Activated naive CD4-positive, alpha-beta T cell treated with anti-CD3 and anti-CD28 coated beads, Interleukin-2, amount 10 ng/mL, durations not matched to agents 7 days and 5 days (primary cell): Measurements from ENCODE around the gene THAP6.
"Not testable (repeated sequence)": the region's sequence is repeated elsewhere in the genome, so short reads cannot be mapped to it uniquely, and the experiment has no call there.

Source experiments
- CTCF ChIA-PET: fragments of 350-600 bp; sonication (Branson Sonifier 250); formaldehyde crosslinking; loops from one replicate; lab custom pipeline; 2021; ENCODE audit warnings: antibody characterized with exemption; lab: Charles Lee
- DNase-seq: peaks from one replicate; pipeline ENCODE4 v3.0.0-alpha.2; 2020
- H3K27ac Mint-ChIP-seq: one replicate; pipeline ENCODE4 v1.8.0; 2021; ENCODE audit warnings: mild to moderate bottlenecking, moderate library complexity, mixed read lengths
- H3K27me3 Mint-ChIP-seq: one replicate; pipeline ENCODE4 v1.8.0; 2021; ENCODE audit warnings: mild to moderate bottlenecking, mixed read lengths
- H3K36me3 Mint-ChIP-seq: one replicate; pipeline ENCODE4 v1.8.0; 2021; ENCODE audit warnings: mixed read lengths
- H3K4me1 Mint-ChIP-seq: one replicate; pipeline ENCODE4 v1.8.0; 2021; ENCODE audit warnings: mixed read lengths
- H3K4me3 Mint-ChIP-seq: one replicate; pipeline ENCODE4 v1.8.0; 2021; ENCODE audit warnings: mild to moderate bottlenecking, moderate library complexity, mixed read lengths
- H3K9me3 Mint-ChIP-seq: one replicate; pipeline ENCODE4 v1.8.0; 2021; ENCODE audit warnings: mixed read lengths

Gene THAP6

DNA sequence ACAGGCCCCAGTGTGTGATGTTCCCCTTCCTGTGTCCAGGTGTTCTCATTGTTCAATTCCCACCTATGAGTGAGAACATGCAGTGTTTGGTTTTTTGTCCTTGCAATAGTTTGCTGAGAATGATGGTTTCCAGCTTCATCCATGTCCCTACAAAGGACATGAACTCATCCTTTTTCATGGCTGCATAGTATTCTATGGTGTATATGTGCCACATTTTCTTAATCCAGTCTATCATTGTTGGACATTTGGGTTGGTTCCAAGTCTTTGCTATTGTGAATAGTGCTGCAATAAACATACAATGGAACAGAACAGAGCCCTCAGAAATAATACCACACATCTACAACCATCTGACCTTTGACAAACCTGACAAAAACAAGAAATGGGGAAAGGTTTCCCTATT, 19.7 kb downstream of the THAP6 start:
- H3K4me3 Mint-ChIP-seq, H3K27me3 Mint-ChIP-seq, CTCF ChIA-PET, H3K4me1 Mint-ChIP-seq, H3K27ac Mint-ChIP-seq, DNase-seq: not testable (repeated sequence)
- Mint-ChIP-seq H3K36me3 (peaks cover 38% of the 10 kb centered on the region), H3K9me3 (peaks cover 17% of the 10 kb centered on the region)

DNA sequence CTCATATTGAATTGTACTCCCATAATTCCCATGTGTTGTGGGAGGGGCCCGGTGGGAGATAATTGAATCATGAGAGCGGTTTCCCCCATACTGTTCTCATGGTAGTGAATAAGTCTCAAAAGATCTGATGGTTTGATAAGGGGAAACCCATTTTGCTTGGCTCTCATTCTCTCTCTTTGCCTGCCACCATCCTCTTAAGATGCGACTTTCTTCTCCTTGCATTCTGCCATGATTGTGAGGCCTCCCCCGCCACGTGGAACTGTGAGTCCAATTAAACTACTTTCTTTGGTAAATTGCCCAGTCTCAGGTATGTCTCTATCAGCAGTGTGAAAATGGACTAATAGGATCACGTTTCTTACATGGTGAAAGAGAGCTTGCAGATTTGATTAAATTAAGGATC, 23.0 kb downstream of the THAP6 start:
- H3K9me3 Mint-ChIP-seq, CTCF ChIA-PET, H3K4me1 Mint-ChIP-seq, H3K4me3 Mint-ChIP-seq, H3K27ac Mint-ChIP-seq, DNase-seq, H3K27me3 Mint-ChIP-seq: not testable (repeated sequence)
- H3K36me3 Mint-ChIP-seq = peaks cover 12% of the 10 kb centered on the region

DNA sequence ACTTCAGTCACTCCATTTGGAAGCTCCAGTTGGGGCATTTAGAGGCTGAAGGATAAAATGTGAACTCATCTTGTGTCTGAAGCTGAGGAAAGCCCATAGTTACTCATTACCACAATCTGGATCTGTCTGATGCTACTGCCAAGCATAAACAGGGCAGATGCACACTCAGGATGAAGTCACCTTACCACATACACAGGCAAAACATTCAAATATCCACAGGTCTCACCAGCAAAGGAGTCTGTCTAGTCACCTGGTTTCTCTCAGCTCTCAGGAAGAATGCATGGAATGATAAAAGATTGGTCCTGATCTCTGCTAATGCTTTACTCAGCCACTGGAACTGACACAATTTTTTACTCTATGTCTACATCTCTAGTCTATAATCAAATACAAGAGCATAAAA, 28.6 kb downstream of the THAP6 start:
- no peak overlapping the region for H3K27ac Mint-ChIP-seq
- DNase-seq = no peak
- H3K36me3 Mint-ChIP-seq = no peaks in the 10 kb centered on the region
- H3K27me3 Mint-ChIP-seq = no peaks in the 10 kb centered on the region
- H3K4me1 Mint-ChIP-seq = no peaks in the 10 kb centered on the region
- no peak overlapping the region for H3K4me3 Mint-ChIP-seq
- no peaks in the 10 kb centered on the region for H3K9me3 Mint-ChIP-seq
- CTCF ChIA-PET = interaction anchor here (1.0 kb wide), 1 partner anchor 15 kb away, joined by 4 read pairs; no protein-coding TSS in a partner anchor

DNA sequence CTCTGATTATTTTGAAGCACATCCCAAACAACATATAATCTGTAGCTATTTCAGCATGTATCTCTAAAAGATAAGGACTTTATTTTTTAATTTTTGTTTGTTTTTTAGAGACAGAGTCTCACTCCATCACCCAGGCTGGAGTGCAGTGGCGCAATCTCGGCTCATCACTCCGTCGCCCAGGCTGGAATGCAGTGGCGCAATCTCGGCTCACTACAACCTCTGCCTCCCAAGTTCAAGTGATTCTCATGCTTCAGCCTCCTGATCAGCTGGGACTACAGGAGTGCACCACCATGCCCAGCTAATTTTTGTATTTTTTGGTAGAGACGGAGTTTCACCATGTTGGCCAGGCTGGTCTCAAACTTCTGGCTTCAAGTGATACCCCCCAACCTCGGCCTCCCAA, 29.9 kb downstream of the THAP6 start:
- CTCF ChIA-PET, H3K27ac Mint-ChIP-seq, H3K4me1 Mint-ChIP-seq, H3K27me3 Mint-ChIP-seq, DNase-seq, H3K9me3 Mint-ChIP-seq, H3K4me3 Mint-ChIP-seq, H3K36me3 Mint-ChIP-seq: not testable (repeated sequence)

DNA sequence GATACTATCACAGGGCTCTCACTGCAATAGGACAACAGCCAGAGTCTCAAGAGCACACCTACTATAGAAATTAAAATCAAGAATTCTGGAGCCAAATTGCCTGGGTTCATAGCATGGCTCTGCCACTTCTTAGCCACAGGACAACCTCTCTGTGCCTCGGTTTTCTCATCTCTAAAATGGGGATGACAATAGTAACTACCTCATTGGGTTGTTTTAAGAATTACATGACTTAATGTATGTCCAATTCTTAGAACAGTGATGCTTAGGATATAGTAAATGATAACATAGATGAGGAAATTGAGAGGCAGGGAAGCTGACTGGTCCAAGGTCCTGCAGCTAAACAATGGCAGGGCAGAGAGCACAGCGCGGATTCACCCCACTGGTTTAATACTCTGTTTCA, 30.6 kb downstream of the THAP6 start:
- H3K4me1 Mint-ChIP-seq = no peaks in the 10 kb centered on the region

DNA sequence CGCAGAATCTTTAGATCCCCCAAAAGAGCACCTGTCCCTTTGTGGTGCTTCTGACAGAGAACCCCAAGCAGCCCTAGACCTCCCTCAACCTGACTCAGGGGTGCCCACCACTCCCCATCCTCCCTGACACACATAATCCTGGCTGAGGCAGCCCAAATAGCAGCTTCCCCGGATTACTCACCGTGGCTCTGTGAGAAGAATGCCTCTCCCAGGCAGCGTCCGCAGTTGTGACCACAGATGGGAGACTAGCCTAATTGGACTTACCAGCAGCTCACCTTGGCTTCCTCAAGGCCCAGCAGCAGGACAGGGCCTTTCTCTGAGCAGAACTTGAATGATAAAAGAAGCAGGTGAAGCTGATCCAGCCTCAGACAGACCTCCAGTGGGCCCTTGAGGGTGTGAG, 31.3 kb downstream of the THAP6 start:
- no peaks in the 10 kb centered on the region for H3K4me1 Mint-ChIP-seq
- H3K27me3 Mint-ChIP-seq = no peaks in the 10 kb centered on the region
- no peak overlapping the region for H3K4me3 Mint-ChIP-seq
- no peaks in the 10 kb centered on the region for H3K9me3 Mint-ChIP-seq
- no peak overlapping the region for H3K27ac Mint-ChIP-seq
- no peak for DNase-seq
- CTCF ChIA-PET = no interaction called here
- no peaks in the 10 kb centered on the region for H3K36me3 Mint-ChIP-seq

More for the DNA sequence above, 30.6 kb downstream of the THAP6 start:
- Mint-ChIP-seq H3K27me3 (no peaks in the 10 kb centered on the region), H3K36me3 (no peaks in the 10 kb centered on the region), H3K4me3 (no peak overlapping the region), H3K27ac (no peak overlapping the region), H3K9me3 (no peaks in the 10 kb centered on the region)
- no peak for DNase-seq
- CTCF ChIA-PET = no interaction called here

DNA sequence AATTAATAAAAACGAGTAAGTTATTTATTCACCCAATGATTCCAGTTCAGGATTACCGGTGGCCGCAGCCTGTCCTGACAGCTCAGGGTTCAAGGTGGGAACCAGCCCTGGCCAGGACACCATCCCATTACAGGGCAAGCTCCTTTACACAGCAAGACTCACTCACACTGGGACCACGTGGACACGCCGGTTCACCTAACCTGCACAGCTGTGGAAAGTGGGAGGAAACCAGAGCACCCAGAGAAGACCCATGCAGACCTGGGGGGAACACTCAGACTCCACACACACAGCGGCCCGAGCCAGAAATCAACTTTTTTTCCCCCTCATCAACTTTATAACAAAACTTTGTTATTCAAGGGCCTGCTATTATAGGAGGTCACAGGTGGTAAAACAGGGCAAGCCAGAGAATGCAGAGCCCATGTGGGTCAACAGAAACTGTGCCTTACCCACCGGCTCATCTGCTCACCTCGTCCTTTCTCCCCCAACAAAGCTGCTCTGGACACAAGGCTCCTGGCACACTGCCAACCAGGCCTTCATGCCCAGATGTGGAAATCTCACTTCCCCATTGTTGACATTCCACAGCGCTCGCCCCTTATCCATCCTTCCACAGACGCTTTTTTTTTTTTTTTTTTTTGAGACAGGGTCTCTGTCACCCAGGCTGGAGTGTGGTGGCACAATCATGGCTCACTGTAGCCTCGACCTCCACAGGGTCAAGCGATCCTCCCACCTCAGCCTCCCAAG, 33.5 kb downstream of the THAP6 start:
- CTCF ChIA-PET = no interaction called here
- Mint-ChIP-seq H3K4me1 (no peaks in the 10 kb centered on the region), H3K4me3 (no peak overlapping the region), H3K36me3 (no peaks in the 10 kb centered on the region), H3K9me3 (no peaks in the 10 kb centered on the region), H3K27ac (no peak overlapping the region), H3K27me3 (no peaks in the 10 kb centered on the region)
- no peak for DNase-seq

DNA sequence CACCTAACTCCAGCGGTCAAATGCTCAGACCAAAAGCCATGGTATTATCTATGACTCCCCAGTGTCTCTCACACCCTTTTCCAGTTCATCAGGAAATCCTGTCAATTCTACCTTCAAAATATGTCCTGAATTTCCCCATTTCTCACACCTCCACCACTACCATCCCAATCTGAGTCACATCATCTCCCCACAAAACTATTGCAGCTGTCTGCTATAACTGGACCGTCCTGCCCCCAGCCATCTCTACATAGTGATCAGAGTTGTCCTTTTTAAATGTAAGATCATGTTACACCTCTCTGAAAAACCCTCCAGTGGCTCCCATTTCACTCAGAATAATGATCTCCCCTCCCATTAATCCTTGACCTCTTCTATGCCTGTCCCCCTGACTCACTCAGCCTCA, 34.7 kb downstream of the THAP6 start:
- CTCF ChIA-PET = no interaction called here
- Mint-ChIP-seq H3K27ac (no peak overlapping the region), H3K4me1 (no peaks in the 10 kb centered on the region), H3K9me3 (no peaks in the 10 kb centered on the region), H3K4me3 (no peak overlapping the region), H3K27me3 (no peaks in the 10 kb centered on the region), H3K36me3 (no peaks in the 10 kb centered on the region)
- DNase-seq = no peak

DNA sequence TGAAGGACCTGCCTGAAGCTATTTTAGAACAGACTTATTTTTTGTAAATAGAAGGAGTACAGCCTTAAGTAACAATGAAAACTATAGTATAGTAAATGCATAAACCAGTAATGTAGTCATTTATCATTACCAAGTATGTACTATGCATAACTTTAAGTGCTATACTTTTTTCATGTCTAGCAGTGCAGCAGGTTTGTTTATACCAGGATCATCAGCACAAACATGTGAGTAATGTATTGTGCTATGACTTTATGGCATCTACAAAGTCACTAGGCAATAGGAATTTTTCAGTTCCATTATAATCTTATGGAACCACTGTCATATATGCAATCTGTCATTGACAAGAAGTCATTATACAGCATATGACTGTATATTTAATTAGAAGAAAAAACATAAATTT, 38.2 kb downstream of the THAP6 start:
- no peak for DNase-seq
- Mint-ChIP-seq H3K27ac (no peak overlapping the region), H3K4me1 (no peaks in the 10 kb centered on the region), H3K36me3 (no peaks in the 10 kb centered on the region), H3K27me3 (peaks cover 12% of the 10 kb centered on the region), H3K9me3 (no peaks in the 10 kb centered on the region), H3K4me3 (no peak overlapping the region)
- CTCF ChIA-PET = no interaction called here

DNA sequence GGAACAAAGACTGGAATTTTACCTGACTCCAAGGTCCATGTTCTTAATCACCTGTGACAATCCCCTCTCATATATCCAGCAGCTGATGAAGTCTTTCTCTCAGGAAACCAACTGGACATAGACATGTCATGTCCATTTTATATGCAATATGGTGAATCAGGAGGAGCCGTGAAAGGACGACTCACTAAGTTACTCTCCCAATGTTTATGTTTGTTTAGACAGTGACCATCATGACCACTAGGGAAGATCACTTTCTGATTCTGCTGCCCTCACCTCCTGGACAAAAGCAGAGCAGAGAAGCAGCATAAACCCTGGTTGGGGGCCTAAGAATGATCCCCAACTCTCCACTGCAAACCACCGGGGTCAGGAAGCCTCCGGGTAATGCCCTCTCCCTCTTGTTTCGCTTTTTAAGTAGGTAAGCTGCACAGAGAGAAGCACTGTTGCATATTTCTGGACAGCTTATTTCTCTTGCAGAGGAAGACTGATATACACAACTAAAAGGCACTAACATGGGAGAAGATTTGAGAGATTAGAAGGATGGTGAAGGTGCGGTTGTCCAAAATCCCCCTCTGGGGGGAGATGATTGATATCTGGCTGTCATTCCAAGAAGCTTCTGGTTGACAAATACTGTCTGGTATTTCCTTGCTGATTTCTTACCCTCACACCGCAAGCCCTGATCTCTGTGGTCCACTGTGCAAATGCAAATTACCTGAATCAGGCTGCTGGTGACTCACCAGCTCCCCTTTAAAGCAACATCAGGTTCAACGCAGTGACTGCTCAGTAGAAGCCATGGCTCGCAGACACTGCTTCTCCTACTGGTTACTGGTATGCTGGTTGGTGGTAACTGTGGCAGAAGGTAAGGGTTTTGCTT, 41.3 kb downstream of the THAP6 start, which contains the start of gene ODAPH:
TSS of gene ODAPH (plus strand) at position 773 of the 871 bp plus-strand sequence. CDS start at position 790, 17 bp downstream.
- Mint-ChIP-seq H3K4me3 (no peak within 1 kb of the TSS), H3K4me1 (no peaks in the 10 kb centered on the region), H3K27ac (no peak within 1 kb of the TSS), H3K36me3 (no peaks in the 10 kb centered on the region), H3K9me3 (no peaks in the 10 kb centered on the region), H3K27me3 (peaks cover 15% of the 10 kb centered on the region)
- no peak for DNase-seq
- CTCF ChIA-PET = interaction anchor here (1.3 kb wide), 1 partner anchor 288 kb away, joined by 3 read pairs; no protein-coding TSS in a partner anchor

DNA sequence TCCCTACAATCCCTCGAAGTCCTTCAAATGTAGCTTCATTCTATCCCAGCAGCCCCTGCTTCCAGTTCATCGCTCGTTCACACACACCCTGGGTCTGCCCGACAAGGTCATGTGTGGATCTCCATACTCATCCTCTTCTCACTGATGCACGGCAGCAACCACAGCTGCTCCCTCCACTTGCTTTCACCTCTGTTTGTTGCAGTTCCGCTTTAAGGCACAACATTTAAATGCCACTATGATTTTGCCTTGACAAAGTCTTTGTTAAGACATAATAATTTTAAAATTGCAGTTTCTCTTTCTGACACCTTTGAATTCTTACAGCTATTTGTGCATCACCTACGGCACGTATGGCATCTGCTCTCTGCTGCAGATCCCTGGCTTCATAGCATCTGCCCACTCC, 43.4 kb downstream of the THAP6 start:
- Mint-ChIP-seq H3K9me3 (no peaks in the 10 kb centered on the region), H3K36me3 (no peaks in the 10 kb centered on the region), H3K27ac (no peak overlapping the region), H3K4me1 (no peaks in the 10 kb centered on the region), H3K27me3 (peaks cover 15% of the 10 kb centered on the region), H3K4me3 (no peak overlapping the region)
- CTCF ChIA-PET = interaction anchor here (1.1 kb wide), 1 partner anchor 15 kb away, joined by 4 read pairs; no protein-coding TSS in a partner anchor
- DNase-seq = no peak

DNA sequence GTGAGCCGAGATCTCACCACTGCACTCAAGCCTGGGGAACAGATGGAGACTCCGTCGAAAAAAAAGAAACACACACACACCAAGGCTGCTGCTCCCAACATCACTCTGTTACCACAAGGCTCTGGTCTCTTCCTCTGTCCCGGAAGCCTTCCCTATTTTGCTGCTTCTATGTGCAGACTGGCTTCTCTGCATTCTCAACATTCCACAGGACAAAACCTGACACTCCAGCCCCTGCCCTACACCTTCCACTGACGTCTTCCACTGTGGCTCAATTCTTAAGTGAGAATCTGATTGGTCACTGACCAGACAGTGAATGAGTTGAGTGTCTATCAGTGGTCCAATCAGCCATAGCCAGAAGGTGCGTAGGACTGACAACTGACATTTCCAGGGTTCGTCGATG, 47.5 kb downstream of the THAP6 start:
- Mint-ChIP-seq H3K4me3 (no peak overlapping the region), H3K27me3 (peaks cover 7% of the 10 kb centered on the region), H3K9me3 (no peaks in the 10 kb centered on the region), H3K4me1 (peaks cover 5% of the 10 kb centered on the region), H3K36me3 (no peaks in the 10 kb centered on the region), H3K27ac (no peak overlapping the region)
- CTCF ChIA-PET = no interaction called here
- no peak for DNase-seq

DNA sequence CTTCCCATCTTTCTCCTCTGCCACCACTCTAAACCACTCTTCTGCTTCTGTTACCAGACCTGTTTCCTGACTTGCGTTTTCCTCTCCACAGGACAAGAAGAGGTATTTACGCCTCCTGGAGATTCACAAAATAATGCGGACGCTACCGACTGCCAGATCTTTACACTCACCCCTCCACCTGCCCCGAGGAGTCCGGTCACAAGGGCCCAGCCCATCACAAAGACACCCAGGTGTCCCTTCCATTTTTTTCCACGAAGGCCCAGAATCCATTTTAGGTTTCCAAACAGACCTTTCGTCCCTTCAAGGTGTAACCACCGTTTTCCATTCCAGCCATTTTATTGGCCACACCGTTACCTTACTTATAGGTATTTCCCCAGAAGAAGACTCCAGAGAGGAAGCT, 49.8 kb downstream of the THAP6 start:
- Mint-ChIP-seq H3K9me3 (no peaks in the 10 kb centered on the region), H3K4me3 (no peak overlapping the region), H3K36me3 (no peaks in the 10 kb centered on the region), H3K27ac (no peak overlapping the region), H3K27me3 (peaks cover 3% of the 10 kb centered on the region), H3K4me1 (peaks cover 5% of the 10 kb centered on the region)
- no peak for DNase-seq
- CTCF ChIA-PET = no interaction called here

DNA sequence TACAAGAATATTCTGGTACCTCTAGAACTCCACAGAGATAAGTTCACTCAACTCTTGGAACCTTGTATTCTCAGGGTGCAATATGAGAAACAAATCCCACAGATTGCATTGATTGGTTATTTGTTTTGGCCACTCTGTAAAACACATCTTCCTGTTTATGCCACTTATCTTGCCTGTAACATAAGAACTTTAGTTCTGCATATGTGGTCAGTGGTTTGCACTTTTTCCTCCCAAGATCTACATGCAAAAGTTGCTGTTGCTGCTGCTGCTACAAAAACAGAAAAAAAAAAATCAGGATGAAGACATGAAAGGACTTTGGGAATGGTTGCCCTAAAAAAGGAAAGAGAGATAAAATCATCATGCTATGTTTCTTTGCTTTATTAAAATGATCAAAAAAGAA, 51.2 kb downstream of the THAP6 start:
- H3K36me3 Mint-ChIP-seq = no peaks in the 10 kb centered on the region
- no peak for DNase-seq
- H3K4me3 Mint-ChIP-seq = no peak overlapping the region
- H3K9me3 Mint-ChIP-seq = no peaks in the 10 kb centered on the region
- peaks cover 5% of the 10 kb centered on the region for H3K4me1 Mint-ChIP-seq
- peaks cover 3% of the 10 kb centered on the region for H3K27me3 Mint-ChIP-seq
- CTCF ChIA-PET = no interaction called here
- no peak overlapping the region for H3K27ac Mint-ChIP-seq
